HepG2 (cell line): ENCODE measurements around the gene MYCBPAP. TPM values are rescaled to one million over a fixed set of nuclear protein-coding genes. Genes with fewer than 3 reads are reported as not detected.

Experiments used
- ATAC-seq: fragments of 200-7000 bp; cut with Tn5 transposase; 3 replicates; pipeline ENCODE4 v1.9.1; 2020; ENCODE audit warnings: mild to moderate bottlenecking, moderate library complexity
- BruUV-seq: library from RNA; stranded (reverse); fragments of 400-500 nt; replicated peaks from 2 replicates; lab custom pipeline; 2021; lab: Mats Ljungman, UMichigan
- CTCF ChIA-PET: fragments of 300-600 bp; formaldehyde crosslinking; extraction: SDS; loops from one replicate; lab custom pipeline; 2021; ENCODE audit warnings: low total read pairs, inconsistent platforms, low intra/inter-chr PET ratio; lab: Yijun Ruan, JAX
- POLR2A ChIA-PET: fragments of 350-600 bp; sonication (Branson Sonifier 250); formaldehyde crosslinking; loops from one replicate; lab custom pipeline; 2020; ENCODE audit warnings: antibody characterized with exemption, inconsistent platforms; lab: Yijun Ruan, JAX
- DNase-seq: peaks from one replicate; pipeline ENCODE4 v3.0.0-alpha.2; 2015; ENCODE audit warnings: low spot score
- FAIRE-seq: peaks from 3 replicates; lab custom pipeline; 2011; peaks lifted over from hg19 to GRCh38; lab: Jason Lieb, UNC
- H2AFZ ChIP-seq: one replicate; pipeline ENCODE4 v1.6.1; 2011; ENCODE audit warnings: low read length, inconsistent platforms
- H3K27ac ChIP-seq: fragments of 300-600 bp; 3 replicates; pipeline ENCODE4 v1.8.0; 2011; ENCODE audit warnings: mixed run types, mild to moderate bottlenecking, mixed read lengths, low read length, inconsistent platforms; ENCODE audit not compliant: insufficient read depth; ENCODE audit errors: extremely low read length
- H3K27me3 ChIP-seq, 2 experiments: fragments of 200-600 bp in 1 of 2; 2 replicates in 1 of 2; 3 replicates in 1 of 2; pipeline versions ENCODE4 v1.6.0 to v1.8.0; 2011; ENCODE audit warnings: low read length in 2 of 2, mild to moderate bottlenecking in 2 of 2, moderate library complexity in 2 of 2, inconsistent platforms in 1 of 2; ENCODE audit not compliant: insufficient read depth in 2 of 2, control insufficient read depth in 1 of 2
- H3K36me3 ChIP-seq, 2 experiments: fragments of 200-600 bp in 1 of 2; replicated peaks in 1 of 2; 2 replicates in 1 of 2; 3 replicates in 1 of 2; pipeline versions ENCODE4 v1.5.1 to v1.8.0; 2011; ENCODE audit warnings: low read length in 2 of 2, inconsistent platforms in 1 of 2; ENCODE audit not compliant: insufficient read depth in 2 of 2, control insufficient read depth in 1 of 2
- H3K4me1 ChIP-seq: 2 replicates; pipeline ENCODE4 v1.5.1; 2012; ENCODE audit warnings: low read length, inconsistent platforms; ENCODE audit not compliant: insufficient read depth
- H3K4me2 ChIP-seq: 2 replicates; pipeline ENCODE4 v1.6.0; 2011; ENCODE audit warnings: low read depth, low read length, inconsistent platforms
- H3K4me3 ChIP-seq, 3 experiments: fragments of 200-600 bp in 1 of 3; sonication (generic), shearing (Covaris generic) in 1 of 3; replicated peaks in 1 of 3; 2 replicates each; pipeline ENCODE4 v1.5.1; 2011 to 2016; ENCODE audit warnings: low read length in 3 of 3, inconsistent platforms in 2 of 3, low read depth in 2 of 3, mild to moderate bottlenecking in 2 of 3, control low read depth in 1 of 3, mixed read lengths in 1 of 3; ENCODE audit not compliant: insufficient read depth in 1 of 3
- H3K79me2 ChIP-seq: one replicate; pipeline ENCODE4 v1.6.1; 2011; ENCODE audit warnings: low read length, inconsistent platforms; ENCODE audit not compliant: insufficient read depth
- H3K9ac ChIP-seq: 2 replicates; pipeline ENCODE4 v1.6.0; 2011; ENCODE audit warnings: mild to moderate bottlenecking, low read depth, low read length, inconsistent platforms; ENCODE audit not compliant: insufficient read depth
- H3K9me3 ChIP-seq: 2 replicates; pipeline ENCODE4 v1.5.1; 2012; ENCODE audit warnings: mild to moderate bottlenecking, low read length
- H4K20me1 ChIP-seq: 2 replicates; pipeline ENCODE4 v1.6.0; 2011; ENCODE audit warnings: inconsistent platforms, mild to moderate bottlenecking, low read length, moderate library complexity; ENCODE audit not compliant: insufficient read depth
- GTF3A ChIP-seq: sonication (generic); formaldehyde crosslinking; conservative IDR thresholded peaks from 2 replicates; pipeline ENCODE4 v1.4.0; 2020; ENCODE audit warnings: mild to moderate bottlenecking, missing genetic modification reagents
- HNF1A ChIP-seq, 2 experiments: sonication (generic) in 1 of 2; formaldehyde crosslinking in 1 of 2; IDR thresholded peaks; 2 replicates each; pipeline versions ENCODE4 v1.4.0 to v1.6.1; 2016 to 2020; ENCODE audit warnings: borderline replicate concordance in 1 of 2, low read depth in 1 of 2, mild to moderate bottlenecking in 1 of 2, missing genetic modification reagents in 1 of 2
- IRF9 ChIP-seq: sonication (generic); formaldehyde crosslinking; IDR thresholded peaks from 2 replicates; pipeline ENCODE4 v1.8.0; 2022; ENCODE audit warnings: missing genetic modification reagents, mild to moderate bottlenecking, borderline replicate concordance
- RNF219 ChIP-seq: sonication (generic); formaldehyde crosslinking; IDR thresholded peaks from 2 replicates; pipeline ENCODE4 v1.5.0; 2020; ENCODE audit warnings: mild to moderate bottlenecking, missing genetic modification reagents
- SALL2 ChIP-seq: sonication (generic); formaldehyde crosslinking; IDR thresholded peaks from 2 replicates; pipeline ENCODE4 v1.8.1; 2023; ENCODE audit warnings: mild to moderate bottlenecking, missing genetic modification reagents, inconsistent platforms
- ZBTB2 ChIP-seq: sonication (generic); formaldehyde crosslinking; IDR thresholded peaks from 2 replicates; pipeline ENCODE4 v1.8.0; 2022; ENCODE audit warnings: low read depth, missing genetic modification reagents
- ZNF280D ChIP-seq: sonication (generic); formaldehyde crosslinking; IDR thresholded peaks from 2 replicates; pipeline ENCODE4 v1.5.1; 2020; ENCODE audit warnings: mild to moderate bottlenecking, missing genetic modification reagents
- ZNF354B ChIP-seq: sonication (generic); formaldehyde crosslinking; IDR thresholded peaks from 2 replicates; pipeline ENCODE4 v1.8.0; 2022; ENCODE audit warnings: mild to moderate bottlenecking, missing genetic modification reagents
- WGBS: methylation state at CpG from one replicate; pipeline ENCODE4 v1.1.6; 2017; ENCODE audit warnings: low lambda C conversion rate; 5-methylcytosine and 5-hydroxymethylcytosine counted together
- in situ Hi-C: cut with HindIII; loops from 2 replicates; pipeline ENCODE4 v1.10.0; 2017; ENCODE audit warnings: low pct_unique_long_range_greater_than_20kb; ENCODE audit not compliant: extremely low pct_ligation_motif_present
- intact Hi-C: fragments of 100-400 bp; cut with micrococcal nuclease; formaldehyde crosslinking; loops from one replicate; pipeline ENCODE4 v1.10.0; 2022; ENCODE audit not compliant: unreplicated experiment
- polyA plus RNA-seq, 8 experiments: library from polyadenylated mRNA; depleted of rRNA in 3 of 8; stranded (reverse) in 7 of 8; unstranded in 1 of 8; fragments of >200 nt; fragmentation: Illumina TruSeq in 4 of 8; extraction: Trizol in 4 of 8; gene quantifications; 2 replicates each; pipeline versions ENCODE4 v1.2.1 to v1.2.3, GENCODE V29; 2011 to 2016; ENCODE audit warnings: low read depth in 4 of 8, missing spikeins in 1 of 8, mixed read lengths in 1 of 8; ENCODE audit not compliant: insufficient read depth in 1 of 8
- total RNA-seq, 5 experiments: library from RNA; depleted of rRNA; stranded (reverse); fragments of >200 nt; fragmentation: Illumina TruSeq; extraction: Trizol; gene quantifications; 2 replicates each; pipeline ENCODE4 v1.2.3, GENCODE V29; 2016; ENCODE audit warnings: low read depth in 1 of 5

MYCBPAP gene
- total and polyA plus RNA-seq, 2 of the 13 experiments (the other 11 are each of a cell fraction or from before 2014, with no cell fraction given), result 0.22 to 0.24 TPM

GRCh38 chr17:50517504-50518383, 9.5 kb downstream of the MYCBPAP start:
- ChIA-PET CTCF (no interaction called here), POLR2A (interaction anchor here (0.7 to 3.2 kb wide), 8 partner anchors 10 to 172 kb away, joined by 3 to 37 read pairs (median 6); partner anchors contain the start of genes EPN3 and XYLT2)
- ATAC-seq, result peak; percentile 41
- TF ChIP-seq GTF3A (CRISPR knock-in tag), result no peak
- no peak for TF ChIP-seq SALL2
- TF ChIP-seq ZNF280D (CRISPR knock-in tag), result peak; percentile 61; the same call in 1 of the 2 replicates
- no peak for TF ChIP-seq ZBTB2 (CRISPR knock-in tag)
- TF ChIP-seq IRF9 (CRISPR knock-in tag), result no peak
- TF ChIP-seq ZNF354B (CRISPR knock-in tag), result no peak
- no peak for TF ChIP-seq HNF1A (IDR thresholded peaks at IDR 0.05; ENCODE audit: low read depth)
- no peak; the same call in 1 of the 2 replicates for TF ChIP-seq HNF1A (CRISPR knock-in tag; IDR thresholded peaks at IDR 0.05; ENCODE audit: borderline replicate concordance)
- TF ChIP-seq RNF219 (CRISPR knock-in tag), result no peak

More at GRCh38 chr17:50517504-50518383, 9.5 kb downstream of the MYCBPAP start:
- intact Hi-C loops, result no loop called here
- Histone ChIP-seq H3K4me1 (peaks cover 54% of the 10 kb centered on the region), H3K79me2 (no peaks in the 10 kb centered on the region), H3K27ac (no peak overlapping the region), H3K36me3 (no peaks in the 10 kb centered on the region), H2AFZ (peak overlapping the region; percentile 68), H3K9ac (peak overlapping the region; percentile 40; the same call in 1 of the 2 replicates), H3K4me3 (peak overlapping the region; percentile 21 to 68 (median 40); a peak in 5 of 6 replicates), H3K27me3 (no peaks in the 10 kb centered on the region), H3K4me2 (peak overlapping the region; percentile 94), H3K9me3 (no peaks in the 10 kb centered on the region), H4K20me1 (no peaks in the 10 kb centered on the region)
- peak; percentile 62 for DNase-seq
- no TSS peak for BruUV-seq
- WGBS, result 39% methylated on average over 8 of the region's 8 CpGs
- peak; percentile 42 for FAIRE-seq
- in situ Hi-C loops, result no loop called here
